ENCODE data around the gene GRID1.

The GRID1 gene

GRCh38 chr10:85600026-85600743 is 766.4 kb downstream of the GRID1 start:
- no peak for DNase-seq (ENCODE audit: low spot score)

- no peak for DNase-seq (ENCODE audit: low spot score)
These were observed 767.5 kb downstream of the GRID1 start for GRCh38 chr10:85599081-85599480.

GRCh38 chr10:85598646-85599045 is 767.9 kb downstream of the GRID1 start:
- DNase-seq (ENCODE audit: low spot score) = no peak

DNA sequence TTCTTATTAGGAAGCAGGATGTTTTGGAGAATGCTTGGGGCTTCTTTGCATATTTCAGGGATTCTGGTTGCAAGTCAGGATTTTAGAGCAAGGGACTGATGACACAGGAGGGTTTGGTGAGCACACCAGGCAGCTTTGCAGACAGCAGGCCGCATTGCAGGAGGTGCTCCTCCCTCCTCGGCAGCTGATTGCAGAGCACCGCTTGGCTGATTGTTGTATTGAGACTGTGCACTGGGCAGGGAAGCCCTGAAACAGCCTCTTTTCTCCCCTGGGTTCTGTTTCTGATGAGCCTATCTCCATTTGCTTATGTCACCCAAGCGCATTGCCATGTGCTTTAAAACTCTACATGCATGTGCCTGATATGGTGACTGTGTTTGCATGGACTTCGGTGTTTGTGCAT is 769.6 kb downstream of the GRID1 start:
- no peak for DNase-seq (ENCODE audit: low spot score)

DNA sequence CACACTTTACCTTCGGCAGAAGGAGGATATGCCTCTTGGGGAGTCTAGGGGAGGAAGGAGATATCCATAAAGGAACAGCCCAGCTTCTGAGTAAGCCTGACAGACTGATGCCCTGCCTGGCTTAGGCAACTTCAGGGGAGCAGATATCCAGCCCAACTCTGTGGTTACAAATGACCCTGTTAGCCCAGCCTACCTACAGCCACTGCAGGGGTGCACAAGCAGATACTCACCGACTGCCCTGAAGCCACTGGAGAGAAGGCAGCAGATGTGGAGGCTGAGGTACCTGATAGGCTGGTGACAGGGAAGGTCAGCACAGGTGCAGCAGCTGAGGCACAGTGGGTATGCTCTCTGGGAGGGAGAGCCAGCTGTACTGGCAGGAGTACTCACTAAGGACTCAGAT is 770.2 kb downstream of the GRID1 start:
- DNase-seq (ENCODE audit: low spot score) = no peak

DNA sequence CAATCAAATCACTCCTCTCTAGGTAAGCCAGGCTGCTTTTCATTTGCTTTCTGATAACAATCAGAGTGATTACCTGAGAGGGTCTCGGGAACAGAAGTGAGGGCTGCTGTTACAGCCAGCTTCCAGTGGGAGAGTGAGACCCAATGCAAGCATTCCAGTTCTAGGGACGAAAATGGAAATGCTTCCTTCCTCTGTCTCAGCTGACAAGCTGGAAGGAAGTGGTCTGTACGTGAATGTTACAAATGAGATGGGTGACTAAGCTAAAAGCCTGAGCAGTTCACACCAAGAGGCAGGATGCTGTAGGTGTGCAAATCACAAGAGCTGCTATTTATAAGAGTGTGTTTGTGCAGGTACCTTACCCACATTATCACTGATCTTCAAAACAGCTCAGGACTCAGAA is 772.4 kb downstream of the GRID1 start:
- no peak for DNase-seq (ENCODE audit: low spot score)

- DNase-seq (ENCODE audit: low spot score) = no peak
These were observed 773.3 kb downstream of the GRID1 start for GRCh38 chr10:85593226-85593772.

DNA sequence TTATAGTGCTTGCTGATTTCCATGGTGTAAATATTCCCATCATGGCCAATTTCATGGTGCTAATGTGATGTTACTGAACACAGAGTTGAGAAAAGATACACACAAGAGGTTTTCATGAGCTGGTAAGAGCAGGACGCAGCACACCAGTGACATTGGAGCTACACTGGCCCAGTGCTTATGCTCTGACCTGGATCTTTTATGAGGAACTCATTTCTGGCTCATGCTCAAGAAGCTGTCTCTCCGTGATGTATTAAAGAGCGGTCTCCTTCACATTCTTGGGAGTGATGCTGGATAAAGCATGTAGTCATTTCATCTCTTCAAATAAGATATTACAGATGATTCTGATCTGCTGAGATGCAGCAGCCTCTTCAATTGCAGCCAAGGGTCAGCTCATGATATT is 785.2 kb downstream of the GRID1 start:
- DNase-seq (ENCODE audit: low spot score) = no peak

GRCh38 chr10:85580585-85580984 is 786.0 kb downstream of the GRID1 start:
- no peak for DNase-seq (ENCODE audit: low spot score)

- DNase-seq (ENCODE audit: low spot score) = no peak
These were observed 787.7 kb downstream of the GRID1 start for GRCh38 chr10:85578860-85579259.

- no peak for DNase-seq (ENCODE audit: low spot score)
These were observed 791.2 kb downstream of the GRID1 start for GRCh38 chr10:85575441-85575840.

DNA sequence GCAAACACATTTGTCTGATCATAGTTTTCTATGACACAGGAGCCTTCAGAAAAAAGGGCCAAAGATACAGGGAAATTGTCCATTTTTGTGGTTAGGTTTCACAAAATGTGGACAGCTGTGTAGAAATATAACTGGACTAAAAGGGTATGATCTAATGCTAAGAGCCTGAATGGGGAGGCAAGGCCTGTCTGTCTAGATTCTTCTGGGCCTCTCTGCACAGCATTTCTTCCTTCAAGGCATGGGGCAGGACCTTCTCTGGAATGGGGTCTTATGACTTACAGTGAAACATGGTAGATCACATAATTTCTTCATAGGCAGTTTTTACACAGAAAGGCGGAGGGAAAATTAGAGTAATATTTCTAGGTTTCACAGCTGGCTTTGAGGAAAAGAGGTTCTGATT is 795.7 kb downstream of the GRID1 start:
- no peak for DNase-seq (ENCODE audit: low spot score)

DNA sequence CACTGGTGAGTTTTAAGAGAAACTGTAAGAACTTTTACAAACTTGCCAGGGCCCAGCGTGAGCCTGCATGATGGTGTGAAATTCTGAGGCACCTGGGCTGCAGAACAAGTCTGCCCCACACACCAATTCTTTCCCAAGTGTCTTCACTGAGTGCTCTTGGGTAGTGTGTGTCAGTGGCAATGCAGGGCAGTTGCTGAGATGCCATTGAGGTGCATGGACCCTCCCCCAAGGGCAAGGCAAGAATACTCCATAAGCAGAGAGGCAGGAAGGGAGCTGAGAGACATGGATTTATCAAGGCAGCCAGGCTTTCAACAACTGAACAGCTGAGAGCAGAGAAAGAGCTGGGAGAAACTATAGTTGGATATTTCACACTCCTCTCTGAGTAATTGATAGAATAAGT is 801.2 kb downstream of the GRID1 start:
- DNase-seq (ENCODE audit: low spot score) = no peak

DNA sequence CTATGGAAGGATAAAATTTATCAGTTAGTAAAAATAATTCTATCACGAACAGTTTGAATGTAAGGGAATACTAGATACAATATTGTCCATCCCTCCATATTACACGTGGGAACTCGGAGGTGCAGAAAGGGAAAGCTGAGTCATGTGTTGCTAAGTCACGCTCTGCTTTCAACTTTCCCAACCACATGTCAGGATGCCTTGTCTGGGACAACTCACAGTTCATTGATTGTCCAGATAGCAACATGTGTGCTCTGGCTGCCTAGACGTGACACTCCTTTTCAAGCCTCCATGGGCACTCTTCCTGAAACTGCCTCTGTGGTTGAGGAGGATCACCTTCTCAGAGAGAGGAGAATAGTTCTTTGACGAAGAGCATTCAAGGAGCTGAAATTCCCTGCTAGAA is 808.1 kb downstream of the GRID1 start:
- no peak for DNase-seq (ENCODE audit: low spot score)

- no peak for DNase-seq (ENCODE audit: low spot score)
These were observed 808.9 kb downstream of the GRID1 start for GRCh38 chr10:85557706-85558105.

- no peak for DNase-seq (ENCODE audit: low spot score)
These were observed 809.5 kb downstream of the GRID1 start for GRCh38 chr10:85557077-85557476.

Measured in germinal center (tissue), 1 donor.